ENCODE data around the gene ZNF710. TPM values are rescaled to one million over a fixed set of nuclear protein-coding genes. Genes with fewer than 3 reads are reported as not detected.

Gene ZNF710
- total and polyA plus RNA-seq, 9 of the 15 experiments (the other 6 are each of a cell fraction or from before 2014, with no cell fraction given) = 0.56 to 14.2 (median 5.2) TPM

DNA sequence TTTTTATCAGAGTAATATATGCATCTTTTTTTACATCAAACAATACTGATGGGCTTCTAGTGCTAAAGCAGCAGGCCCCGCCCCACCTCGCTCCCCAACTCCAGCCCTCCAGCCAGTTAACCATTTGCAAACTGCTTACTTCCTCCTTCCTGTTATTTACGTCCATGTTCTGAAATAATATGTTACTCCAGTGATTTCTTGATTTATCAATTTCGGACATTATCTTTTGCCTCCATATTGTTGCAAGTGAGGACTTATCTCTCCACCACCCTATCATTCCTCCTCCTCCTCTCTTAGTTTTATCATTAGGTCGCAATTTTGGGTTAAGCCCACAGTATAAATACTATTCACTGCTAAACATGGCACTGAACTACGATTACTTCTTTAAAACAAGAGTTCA, 39.5 kb downstream of the ZNF710 start (continued):
- TF ChIP-seq, protein P1, sequence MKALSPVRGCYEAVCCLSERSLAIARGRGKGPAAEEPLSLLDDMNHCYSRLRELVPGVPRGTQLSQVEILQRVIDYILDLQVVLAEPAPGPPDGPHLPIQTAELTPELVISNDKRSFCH (CRISPR knock-in tag; IDR thresholded peaks at IDR 0.05) = no peak
- TF ChIP-seq, protein P1 (tag; IDR thresholded peaks at IDR 0.05) = no peak
- TF ChIP-seq ARID1B (IDR thresholded peaks at IDR 0.05) (peak; percentile 85), RCOR1 (IDR thresholded peaks at IDR 0.05; ENCODE audit: borderline replicate concordance in 1 of 2, low read depth in 2 of 2, low read length in 2 of 2) (peak in 1 of 2 experiments; percentile 71; a peak in 1 of 4 replicates), TAL1 (IDR thresholded peaks at IDR 0.05) (peak; percentile 77), SMAD3 (CRISPR knock-in tag; conservative IDR thresholded peaks at IDR 0.05) (no peak), NR2F6 (CRISPR knock-in tag; IDR thresholded peaks at IDR 0.05) (no peak), OTX1 (CRISPR knock-in tag; IDR thresholded peaks at IDR 0.05) (no peak), ELF1 (tag; IDR thresholded peaks at IDR 0.05) (peak; percentile 58), ZNF699 (CRISPR knock-in tag; IDR thresholded peaks at IDR 0.05; ENCODE audit: insufficient replicate concordance) (no peak)

DNA sequence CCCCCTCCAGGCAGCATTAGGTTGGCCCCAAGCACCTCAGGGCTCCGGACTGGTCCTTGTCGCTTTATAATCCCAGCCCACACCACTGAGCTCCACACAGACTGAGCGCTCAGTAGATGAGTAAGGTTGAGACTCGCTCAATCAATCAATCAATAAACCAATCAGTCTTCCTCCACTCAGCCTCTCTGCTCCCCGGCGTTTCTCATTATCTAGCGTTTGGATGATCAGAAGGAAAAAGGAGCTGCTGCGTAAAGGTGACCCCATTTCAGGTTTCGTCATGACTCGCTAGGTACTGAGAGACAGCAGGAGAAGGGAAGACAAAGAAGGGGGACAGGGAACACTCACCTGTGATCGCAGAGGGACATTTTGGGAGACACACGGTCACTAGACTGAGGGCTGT, 41.2 kb downstream of the ZNF710 start:
- H3K27ac ChIP-seq (ENCODE audit: extremely low read depth, low read depth, low read length) = no peak overlapping the region
- no peaks in the 10 kb centered on the region for H3K27me3 ChIP-seq (ENCODE audit: control insufficient read depth in 2 of 2, insufficient read depth in 2 of 2, low read length in 2 of 2)
- FAIRE-seq (no peak), ATAC-seq (no peak), DNase-seq (ENCODE audit: extremely low read depth in 1 of 4, low spot score in 3 of 4) (no peak)
- intact Hi-C loops (cut with micrococcal nuclease) (no loop called here), in situ Hi-C loops (cut with MboI) (no loop called here)
- H3K36me3 ChIP-seq (ENCODE audit: control insufficient read depth, insufficient read depth, low read length) = no peaks in the 10 kb centered on the region
- POLR2A ChIA-PET = interaction anchor here (0.6 kb wide), 1 partner anchor 17 kb away, joined by 3 read pairs; no protein-coding TSS in a partner anchor
- no peaks in the 10 kb centered on the region for H3K9me3 ChIP-seq (replicated peaks; ENCODE audit: control insufficient read depth, insufficient read depth, low read depth, low read length)
- H4K20me1 ChIP-seq (replicated peaks; ENCODE audit: control insufficient read depth, insufficient read depth, low read length) = no peaks in the 10 kb centered on the region
- H3K4me3 ChIP-seq = no peak overlapping the region
- H2AFZ ChIP-seq (ENCODE audit: low read depth, low read length) = no peak overlapping the region
- BruUV-seq (replicated peaks) = no TSS peak
- H3K9ac ChIP-seq (ENCODE audit: insufficient read depth in 1 of 2, low read depth in 2 of 2, low read length in 2 of 2) = no peak overlapping the region
- H3K9me1 ChIP-seq (ENCODE audit: control insufficient read depth, insufficient read depth, low read length) = no peaks in the 10 kb centered on the region
- CTCF ChIA-PET (ENCODE audit: low intra/inter-chr PET ratio) = no interaction called here
- peaks cover 35 to 41% of the 10 kb centered on the region in 2 experiments for H3K4me1 ChIP-seq (replicated peaks in 1 of 2; ENCODE audit: control insufficient read depth in 2 of 2, insufficient read depth in 2 of 2, low read length in 2 of 2)
- no peak overlapping the region for H3K4me2 ChIP-seq (ENCODE audit: insufficient read depth, low read length)
- no peaks in the 10 kb centered on the region; the same call in 2 of the 3 replicates for H3K79me2 ChIP-seq (ENCODE audit: control insufficient read depth, insufficient read depth, low read length)
- WGBS (ENCODE audit: insufficient coverage, low coverage, missing lambda C conversion rate) = 94% methylated on average over 11 of the region's 12 CpGs
- TF ChIP-seq FOS (IDR thresholded peaks at IDR 0.05; ENCODE audit: extremely low read depth, insufficient read length) (no peak), RUNX1 (IDR thresholded peaks at IDR 0.05; ENCODE audit: low read depth) (no peak), RNF2 (IDR thresholded peaks at IDR 0.05) (no peak), HNRNPLL (IDR thresholded peaks at IDR 0.05; ENCODE audit: low read depth, low read length, poor library complexity, severe bottlenecking) (no peak), ZNF584 (CRISPR knock-in tag; IDR thresholded peaks at IDR 0.05; ENCODE audit: low read depth) (no peak), ZNF316 (IDR thresholded peaks at IDR 0.05) (no peak), CBX2 (IDR thresholded peaks at IDR 0.05; ENCODE audit: insufficient read depth, low read length, poor library complexity, severe bottlenecking) (no peak), NEUROD1 (IDR thresholded peaks at IDR 0.05; ENCODE audit: borderline replicate concordance, low read depth, low read length, partially characterized antibody) (no peak), LEF1 (IDR thresholded peaks at IDR 0.05) (no peak), RBM25 (IDR thresholded peaks at IDR 0.05; ENCODE audit: low read depth, low read length, severe bottlenecking) (no peak), KLF1 (tag; IDR thresholded peaks at IDR 0.05) (no peak), PHB (CRISPR knock-in tag; IDR thresholded peaks at IDR 0.05) (no peak), MCM2 (IDR thresholded peaks at IDR 0.05; ENCODE audit: low read depth) (no peak)
- TF ChIP-seq, protein P2, sequence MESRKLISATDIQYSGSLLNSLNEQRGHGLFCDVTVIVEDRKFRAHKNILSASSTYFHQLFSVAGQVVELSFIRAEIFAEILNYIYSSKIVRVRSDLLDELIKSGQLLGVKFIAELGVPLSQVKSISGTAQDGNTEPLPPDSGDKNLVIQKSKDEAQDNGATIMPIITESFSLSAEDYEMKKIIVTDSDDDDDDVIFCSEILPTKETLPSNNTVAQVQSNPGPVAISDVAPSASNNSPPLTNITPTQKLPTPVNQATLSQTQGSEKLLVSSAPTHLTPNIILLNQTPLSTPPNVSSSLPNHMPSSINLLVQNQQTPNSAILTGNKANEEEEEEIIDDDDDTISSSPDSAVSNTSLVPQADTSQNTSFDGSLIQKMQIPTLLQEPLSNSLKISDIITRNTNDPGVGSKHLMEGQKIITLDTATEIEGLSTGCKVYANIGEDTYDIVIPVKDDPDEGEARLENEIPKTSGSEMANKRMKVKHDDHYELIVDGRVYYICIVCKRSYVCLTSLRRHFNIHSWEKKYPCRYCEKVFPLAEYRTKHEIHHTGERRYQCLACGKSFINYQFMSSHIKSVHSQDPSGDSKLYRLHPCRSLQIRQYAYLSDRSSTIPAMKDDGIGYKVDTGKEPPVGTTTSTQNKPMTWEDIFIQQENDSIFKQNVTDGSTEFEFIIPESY (CRISPR knock-in tag; IDR thresholded peaks at IDR 0.05) = no peak

All from K562 (cell line).